ENCODE data around the gene LPCAT2.

DNA sequence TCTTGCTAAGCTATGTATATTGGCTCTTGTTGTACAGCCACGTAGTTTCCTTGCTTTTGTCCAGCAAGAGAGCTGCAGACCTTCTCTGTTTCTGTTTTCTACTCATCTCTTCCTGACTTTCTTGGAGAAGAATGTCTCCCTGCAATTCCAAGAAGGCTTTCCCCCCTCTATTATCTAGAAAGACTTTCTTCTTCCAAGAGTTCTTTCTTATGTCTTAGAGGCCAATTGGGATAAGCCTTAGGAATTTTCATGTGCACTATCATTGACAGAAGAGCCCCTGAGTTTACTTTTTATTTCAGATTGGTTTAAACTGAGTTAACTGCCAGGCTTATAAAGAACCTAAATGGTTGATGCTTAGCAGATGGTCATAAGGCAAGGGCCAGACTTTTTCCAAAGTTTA is 66.6 kb downstream of the LPCAT2 start:
- TF ChIP-seq POLR2A (IDR thresholded peaks at IDR 0.05): no peak
- TF ChIP-seq, protein P1, sequence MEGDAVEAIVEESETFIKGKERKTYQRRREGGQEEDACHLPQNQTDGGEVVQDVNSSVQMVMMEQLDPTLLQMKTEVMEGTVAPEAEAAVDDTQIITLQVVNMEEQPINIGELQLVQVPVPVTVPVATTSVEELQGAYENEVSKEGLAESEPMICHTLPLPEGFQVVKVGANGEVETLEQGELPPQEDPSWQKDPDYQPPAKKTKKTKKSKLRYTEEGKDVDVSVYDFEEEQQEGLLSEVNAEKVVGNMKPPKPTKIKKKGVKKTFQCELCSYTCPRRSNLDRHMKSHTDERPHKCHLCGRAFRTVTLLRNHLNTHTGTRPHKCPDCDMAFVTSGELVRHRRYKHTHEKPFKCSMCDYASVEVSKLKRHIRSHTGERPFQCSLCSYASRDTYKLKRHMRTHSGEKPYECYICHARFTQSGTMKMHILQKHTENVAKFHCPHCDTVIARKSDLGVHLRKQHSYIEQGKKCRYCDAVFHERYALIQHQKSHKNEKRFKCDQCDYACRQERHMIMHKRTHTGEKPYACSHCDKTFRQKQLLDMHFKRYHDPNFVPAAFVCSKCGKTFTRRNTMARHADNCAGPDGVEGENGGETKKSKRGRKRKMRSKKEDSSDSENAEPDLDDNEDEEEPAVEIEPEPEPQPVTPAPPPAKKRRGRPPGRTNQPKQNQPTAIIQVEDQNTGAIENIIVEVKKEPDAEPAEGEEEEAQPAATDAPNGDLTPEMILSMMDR (IDR thresholded peaks at IDR 0.05): no peak
